Keratinocyte (primary cell): ENCODE measurements around the gene NFYC.

Experiments used
- EZH2 ChIP-seq: IDR thresholded peaks from one replicate; pipeline ENCODE4 v1.6.1; 2012; ENCODE audit warnings: inconsistent platforms, mild to moderate bottlenecking, low read length, moderate library complexity
- TF ChIP-seq, protein P1 (sequence below), 3 experiments: IDR thresholded peaks in 1 of 3; conservative IDR thresholded peaks in 1 of 3; optimal IDR thresholded peaks in 1 of 3; 2 replicates in 2 of 3; 3 replicates in 1 of 3; pipeline versions ENCODE3 to v1.5.1; 2011; ENCODE audit warnings: low read length in 3 of 3, mild to moderate bottlenecking in 3 of 3, moderate library complexity in 2 of 3, control low read depth in 1 of 3, inconsistent platforms in 1 of 3; ENCODE audit not compliant: insufficient read depth in 2 of 3; ENCODE audit errors: extremely low read depth in 1 of 3

DNA sequence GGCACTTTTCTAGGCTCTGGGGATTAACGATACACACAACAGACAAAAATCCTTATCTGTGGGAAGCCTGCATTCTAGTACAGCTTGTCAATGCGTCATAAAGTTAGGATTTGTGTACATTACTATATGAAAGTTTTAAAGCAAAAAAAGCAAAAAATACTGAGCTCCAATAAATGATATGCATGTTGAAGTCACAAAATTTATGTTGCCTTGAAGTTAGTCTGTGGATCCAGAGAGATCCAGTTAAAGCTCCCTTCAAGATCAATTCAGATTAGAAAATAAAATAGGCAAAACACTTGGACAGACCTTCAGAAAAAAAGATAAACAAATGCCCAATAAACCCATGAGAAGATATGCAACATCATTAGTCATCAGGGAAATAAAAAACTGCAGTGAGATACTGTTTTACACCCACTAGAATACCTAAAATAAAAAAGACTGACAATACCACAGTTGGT is 59.0 kb downstream of the NFYC start:
- TF ChIP-seq, protein P1, sequence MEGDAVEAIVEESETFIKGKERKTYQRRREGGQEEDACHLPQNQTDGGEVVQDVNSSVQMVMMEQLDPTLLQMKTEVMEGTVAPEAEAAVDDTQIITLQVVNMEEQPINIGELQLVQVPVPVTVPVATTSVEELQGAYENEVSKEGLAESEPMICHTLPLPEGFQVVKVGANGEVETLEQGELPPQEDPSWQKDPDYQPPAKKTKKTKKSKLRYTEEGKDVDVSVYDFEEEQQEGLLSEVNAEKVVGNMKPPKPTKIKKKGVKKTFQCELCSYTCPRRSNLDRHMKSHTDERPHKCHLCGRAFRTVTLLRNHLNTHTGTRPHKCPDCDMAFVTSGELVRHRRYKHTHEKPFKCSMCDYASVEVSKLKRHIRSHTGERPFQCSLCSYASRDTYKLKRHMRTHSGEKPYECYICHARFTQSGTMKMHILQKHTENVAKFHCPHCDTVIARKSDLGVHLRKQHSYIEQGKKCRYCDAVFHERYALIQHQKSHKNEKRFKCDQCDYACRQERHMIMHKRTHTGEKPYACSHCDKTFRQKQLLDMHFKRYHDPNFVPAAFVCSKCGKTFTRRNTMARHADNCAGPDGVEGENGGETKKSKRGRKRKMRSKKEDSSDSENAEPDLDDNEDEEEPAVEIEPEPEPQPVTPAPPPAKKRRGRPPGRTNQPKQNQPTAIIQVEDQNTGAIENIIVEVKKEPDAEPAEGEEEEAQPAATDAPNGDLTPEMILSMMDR (optimal IDR thresholded peaks at IDR 0.05 in 1 of 3, IDR thresholded peaks at IDR 0.05 in 1 of 3, conservative IDR thresholded peaks at IDR 0.05 in 1 of 3; ENCODE audit: extremely low read depth in 1 of 3, insufficient read depth in 2 of 3, low read length in 3 of 3): no peak
- no peak for TF ChIP-seq EZH2
